GM15510 (cell line): ENCODE measurements around the gene MED6.

ENCODE experiments used
- POLR2A ChIP-seq: IDR thresholded peaks from 3 replicates; pipeline ENCODE4 v1.6.1; 2011; ENCODE audit warnings: borderline replicate concordance; ENCODE audit not compliant: insufficient read length; ENCODE audit errors: extremely low read depth

Gene MED6

DNA sequence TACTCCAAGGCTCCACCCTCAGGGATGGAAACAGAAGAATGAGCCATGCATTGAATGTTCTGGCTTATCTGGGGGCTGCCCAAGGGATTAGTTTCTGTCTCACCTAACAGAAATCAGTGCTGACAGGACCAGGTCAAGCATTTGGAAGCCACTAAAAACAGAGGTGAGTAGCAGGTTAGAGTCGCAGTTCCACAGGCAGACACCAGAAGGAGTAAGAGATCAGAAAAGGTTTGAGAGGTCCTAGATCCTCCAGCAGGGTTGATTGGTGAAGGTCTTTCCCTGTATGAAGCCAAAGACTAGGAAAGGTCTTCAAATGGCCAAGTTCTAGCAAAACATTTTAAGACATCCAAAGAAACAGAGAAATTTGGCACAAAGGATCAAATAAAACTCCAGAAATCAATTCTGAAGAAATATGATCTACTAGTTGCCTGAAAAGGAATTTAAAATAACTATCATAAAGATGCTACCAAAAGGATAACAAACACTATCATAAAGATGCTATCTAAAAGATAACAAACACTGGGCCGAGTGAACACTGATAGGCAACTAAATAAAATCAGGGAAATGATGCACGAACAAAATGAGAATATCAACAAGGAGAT lies 21.8 kb upstream of the MED6 start:
- TF ChIP-seq POLR2A, result no peak

DNA sequence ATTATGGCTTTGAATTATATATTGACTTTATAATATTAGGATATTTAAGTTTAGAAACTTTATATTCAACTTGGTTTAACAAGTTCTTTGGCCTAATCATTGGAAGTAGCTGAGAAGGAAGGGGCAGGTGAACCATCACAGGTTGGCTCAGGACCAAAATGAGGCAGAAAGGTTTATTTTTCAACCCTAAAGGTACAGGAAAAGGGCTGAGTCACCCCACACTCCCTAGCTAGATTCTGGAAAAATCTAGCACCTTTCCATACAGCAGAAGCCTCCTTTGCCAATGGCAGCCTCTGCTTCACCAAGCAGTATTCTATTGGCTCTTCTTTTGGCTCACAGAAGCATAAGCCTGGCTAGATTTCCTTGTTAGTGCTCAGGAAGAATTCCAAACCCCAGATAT lies 19.3 kb upstream of the MED6 start:
- no peak for TF ChIP-seq POLR2A

GRCh38 chr14:70618314-70618713 lies 17.9 kb upstream of the MED6 start:
- TF ChIP-seq POLR2A, result no peak

DNA sequence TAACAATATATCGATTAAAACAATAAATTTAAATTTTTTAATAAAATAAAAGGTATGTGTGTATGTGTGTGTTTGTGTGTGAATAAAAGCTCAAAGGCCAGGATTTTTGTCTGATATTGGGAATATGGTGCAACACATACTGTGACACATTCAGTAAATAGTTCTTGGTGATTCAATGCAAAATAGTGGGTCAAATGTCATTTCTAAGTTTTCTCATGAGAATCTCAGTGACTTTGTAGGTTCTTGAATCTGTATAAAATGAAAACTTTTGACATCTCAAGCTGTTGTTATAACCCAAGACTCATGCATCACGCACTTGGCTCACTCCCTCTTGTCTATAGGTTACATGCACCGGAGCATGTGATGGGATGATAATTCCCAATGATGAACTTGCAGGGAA lies 16.2 kb upstream of the MED6 start:
- no peak for TF ChIP-seq POLR2A

DNA sequence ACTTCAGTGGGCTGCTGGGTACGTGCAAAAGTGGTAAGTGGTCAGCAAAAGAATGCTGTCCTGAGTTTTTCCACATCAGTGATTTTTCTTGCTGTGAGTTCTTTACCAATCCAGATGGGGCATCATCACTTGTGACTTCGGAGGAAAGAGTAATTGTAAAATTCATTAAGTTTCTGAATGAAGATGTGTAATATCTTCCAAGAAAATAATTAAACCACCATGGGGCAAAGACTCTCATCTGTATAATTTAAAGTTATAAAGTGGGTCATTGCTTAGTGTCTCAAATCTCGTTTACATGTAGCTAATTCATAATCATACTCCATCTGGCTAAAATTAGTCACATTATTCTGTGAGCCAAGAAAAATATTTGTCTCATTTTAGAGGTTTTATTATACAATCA lies 10.8 kb upstream of the MED6 start:
- no peak for TF ChIP-seq POLR2A

- no peak for TF ChIP-seq POLR2A
Observed at GRCh38 chr14:70602254-70602653, 1.8 kb upstream of the MED6 start.

GRCh38 chr14:70601162-70601561 lies 707 bp upstream of the MED6 start:
- TF ChIP-seq POLR2A, result no peak

DNA sequence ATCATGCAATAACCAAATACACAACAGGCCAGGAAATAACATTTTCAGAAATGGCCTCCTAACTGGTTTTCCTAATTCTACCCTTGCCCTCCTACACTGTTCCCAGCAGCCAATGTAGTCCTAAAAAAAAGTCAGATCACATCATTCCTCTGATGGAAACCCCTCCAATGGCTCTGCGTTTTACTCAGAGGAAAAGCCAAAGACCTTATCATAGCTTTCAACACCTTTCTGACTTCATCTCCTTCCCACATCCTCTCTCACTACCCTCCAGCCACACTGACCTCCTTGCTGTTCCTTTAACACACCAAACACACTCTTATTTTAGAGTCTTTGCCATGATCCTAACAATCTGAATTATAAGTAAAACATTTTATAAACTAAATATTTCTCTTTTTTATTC lies 1.1 kb downstream of the MED6 start:
- no peak for TF ChIP-seq POLR2A

DNA sequence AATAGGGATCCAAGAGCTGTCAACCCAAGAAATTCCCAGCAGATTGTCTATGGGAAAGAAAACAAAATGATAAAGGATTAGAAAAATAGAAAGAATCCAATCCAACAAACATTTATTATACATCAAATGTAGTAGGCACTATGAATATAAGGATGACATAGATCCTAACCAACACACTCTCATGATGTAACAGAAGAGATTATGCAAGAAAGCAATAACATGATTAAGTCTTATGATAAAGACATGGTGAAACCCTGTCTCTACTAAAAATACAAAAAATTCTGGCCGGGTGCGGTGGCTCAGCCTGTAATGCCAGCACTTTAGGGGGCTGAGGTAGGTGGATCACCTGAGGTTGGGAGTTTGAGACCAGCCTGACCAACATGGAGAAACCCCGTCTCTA lies 2.7 kb downstream of the MED6 start:
- TF ChIP-seq POLR2A, result no peak

GRCh38 chr14:70595443-70596185 lies 4.8 kb downstream of the MED6 start:
- TF ChIP-seq POLR2A, result no peak

DNA sequence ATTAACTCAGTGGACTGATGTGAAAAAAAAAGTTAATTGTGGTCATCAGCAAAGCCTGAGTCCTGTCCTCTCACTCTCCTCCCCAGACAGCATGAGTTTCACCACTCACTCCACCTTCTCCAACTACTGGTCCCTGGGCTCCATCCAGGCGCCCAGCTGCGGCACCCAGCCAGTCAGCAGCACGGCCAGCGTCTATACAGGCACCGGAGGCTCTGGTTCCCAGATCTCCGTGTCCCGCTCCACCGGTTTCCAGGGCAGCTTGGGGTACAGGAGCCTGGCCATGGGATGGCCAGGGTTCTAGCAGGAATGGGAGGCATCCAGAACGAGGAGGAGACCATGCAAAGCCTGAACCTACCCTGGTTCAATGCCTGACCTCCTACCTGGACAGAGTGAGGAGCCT lies 6.0 kb downstream of the MED6 start:
- no peak for TF ChIP-seq POLR2A

DNA sequence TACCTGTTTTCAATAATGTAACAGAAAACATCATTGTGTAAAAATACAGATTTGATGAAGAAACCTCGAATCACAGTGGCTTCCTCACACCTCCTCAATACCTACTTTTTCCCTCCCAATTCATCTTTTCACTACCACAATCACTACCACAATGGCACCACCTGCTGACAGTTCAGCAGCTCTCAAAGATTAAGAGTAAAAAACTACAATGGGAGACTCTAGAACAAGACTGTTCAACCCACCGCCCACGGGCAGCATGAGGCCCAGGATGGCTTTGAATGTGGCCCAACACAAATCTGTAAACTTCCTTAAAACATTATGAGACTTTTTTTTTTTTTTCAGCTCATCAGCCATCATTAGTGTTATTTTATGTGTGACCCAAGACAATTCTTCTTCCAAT lies 15.2 kb downstream of the MED6 start:
- no peak for TF ChIP-seq POLR2A

DNA sequence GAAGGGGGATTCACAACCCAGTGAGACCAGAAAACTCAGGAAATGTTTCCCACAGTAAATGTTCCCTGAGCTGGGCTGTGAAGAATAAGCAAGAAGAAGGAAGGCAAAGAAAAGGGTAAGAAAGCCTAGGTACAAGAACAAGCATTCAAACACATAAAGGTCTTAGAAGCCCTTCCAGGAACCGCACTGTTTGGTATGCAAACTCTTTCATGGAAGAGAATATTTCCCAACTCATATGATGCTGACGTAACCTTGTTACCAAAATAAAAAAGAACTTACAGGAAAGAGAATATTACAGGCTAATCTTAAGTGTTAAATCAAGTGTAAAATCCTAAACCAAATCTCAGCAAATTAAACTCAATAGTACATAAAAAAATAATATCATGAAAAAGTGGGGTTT lies 23.6 kb downstream of the MED6 start:
- TF ChIP-seq POLR2A, result no peak

- TF ChIP-seq POLR2A, result no peak
Observed at GRCh38 chr14:70573050-70573449, 27.4 kb downstream of the MED6 start.

DNA sequence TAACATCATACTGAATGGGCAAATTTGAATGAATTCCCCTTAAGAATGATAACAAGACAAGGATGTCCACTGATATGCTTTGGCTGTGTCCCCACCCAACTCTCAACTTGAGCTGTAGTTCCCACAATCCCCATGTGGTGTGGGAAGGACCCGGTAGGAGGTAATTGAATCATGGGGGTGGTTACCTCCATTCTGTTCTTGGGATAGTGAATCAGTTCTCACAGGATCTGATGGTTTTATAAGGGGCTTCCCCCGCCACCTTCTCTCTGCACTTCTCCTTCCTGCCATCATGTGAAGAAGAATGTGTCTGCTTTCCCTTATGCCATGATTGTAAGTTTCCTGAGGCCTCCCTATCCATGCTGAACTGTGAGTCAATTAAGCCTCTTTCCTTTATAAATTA lies 29.3 kb downstream of the MED6 start:
- no peak for TF ChIP-seq POLR2A

- TF ChIP-seq POLR2A, result no peak
Observed at GRCh38 chr14:70567791-70568190, 32.7 kb downstream of the MED6 start.
